Hepatocyte (in vitro differentiated cells): Measurements from ENCODE around the gene NR6A1. TPM values are rescaled to one million over a fixed set of nuclear protein-coding genes. Genes with fewer than 3 reads are reported as not detected.

Source experiments
- DNase-seq: peaks from one replicate; pipeline ENCODE4 v3.0.0-alpha.2; 2016; ENCODE audit warnings: low spot score
- H2AFZ ChIP-seq: fragments of 200-600 bp; sonication (generic); 2 replicates; pipeline ENCODE4 v1.6.0; 2016; ENCODE audit warnings: antibody characterized with exemption, mild to moderate bottlenecking
- H3K27ac ChIP-seq: fragments of 200-600 bp; sonication (generic); 2 replicates; pipeline ENCODE4 v1.5.1; 2016; ENCODE audit warnings: mild to moderate bottlenecking
- H3K27me3 ChIP-seq: fragments of 200-600 bp; sonication (generic); 2 replicates; pipeline ENCODE4 v1.6.1; 2016
- H3K36me3 ChIP-seq: fragments of 200-600 bp; sonication (generic); replicated peaks from 2 replicates; pipeline ENCODE4 v1.5.1; 2016; ENCODE audit warnings: low read depth; ENCODE audit not compliant: insufficient read depth
- H3K4me1 ChIP-seq: fragments of 200-600 bp; sonication (generic); 2 replicates; pipeline ENCODE4 v1.5.1; 2016; ENCODE audit warnings: mild to moderate bottlenecking, moderate library complexity; ENCODE audit not compliant: insufficient read depth
- H3K4me2 ChIP-seq: fragments of 200-600 bp; sonication (generic); 2 replicates; pipeline ENCODE4 v1.6.0; 2016
- H3K4me3 ChIP-seq: fragments of 200-600 bp; sonication (generic); 2 replicates; pipeline ENCODE4 v1.5.1; 2016; ENCODE audit warnings: mild to moderate bottlenecking
- H3K79me2 ChIP-seq: fragments of 200-600 bp; sonication (generic); 2 replicates; pipeline ENCODE4 v1.6.0; 2017; ENCODE audit warnings: mild to moderate bottlenecking
- H3K9me2 ChIP-seq: fragments of 200-600 bp; sonication (generic); replicated peaks from 2 replicates; pipeline ENCODE4 v1.6.0; 2017; ENCODE audit warnings: mild to moderate bottlenecking; ENCODE audit not compliant: insufficient read depth
- H3K9me3 ChIP-seq: fragments of 200-600 bp; sonication (generic); 2 replicates; pipeline ENCODE4 v1.5.1; 2016; ENCODE audit warnings: low read depth, mild to moderate bottlenecking
- H4K20me1 ChIP-seq: fragments of 200-600 bp; sonication (generic); 2 replicates; pipeline ENCODE4 v1.6.0; 2016; ENCODE audit warnings: mild to moderate bottlenecking; ENCODE audit not compliant: insufficient read depth, poor library complexity, severe bottlenecking
- CTCF ChIP-seq: fragments of 200-600 bp; sonication (generic); IDR thresholded peaks from 2 replicates; pipeline ENCODE4 v1.5.1; 2016; ENCODE audit warnings: antibody characterized with exemption, mild to moderate bottlenecking; ENCODE audit not compliant: poor library complexity
- EZH2 ChIP-seq: fragments of 200-600 bp; sonication (generic); IDR thresholded peaks from 2 replicates; pipeline ENCODE4 v1.6.1; 2016; ENCODE audit warnings: antibody characterized with exemption, mild to moderate bottlenecking, borderline replicate concordance
- EZH2phosphoT487 ChIP-seq: fragments of 200-600 bp; sonication (generic); IDR thresholded peaks from one replicate; pipeline ENCODE4 v1.6.1; 2018; ENCODE audit warnings: antibody characterized with exemption, mild to moderate bottlenecking, low read depth, moderate library complexity; ENCODE audit not compliant: unreplicated experiment, severe bottlenecking
- WGBS: methylation state at CpG from one replicate; pipeline ENCODE4 v1.1.6; 2016; ENCODE audit warnings: low lambda C conversion rate; ENCODE audit errors: missing lambda C conversion rate; 5-methylcytosine and 5-hydroxymethylcytosine counted together
- polyA plus RNA-seq: library from polyadenylated mRNA; unstranded; fragments of >200 nt; fragmentation: Nextera tagmentation; extraction: Ambion mirVana; gene quantifications from 2 replicates; pipeline ENCODE4 v1.2.1, GENCODE V29; 2016
- total RNA-seq: library from RNA; depleted of rRNA; stranded (reverse); fragments of >200 nt; gene quantifications from 2 replicates; pipeline ENCODE4 v1.2.3, GENCODE V29; 2014

NR6A1 gene
- total and polyA plus RNA-seq, 2 experiments from 2014 or later: 1.2 to 4.0 TPM

- Histone ChIP-seq H3K9me3 (no peaks in the 10 kb centered on the region), H2AFZ (no peak overlapping the region), H3K9me2 (no peaks in the 10 kb centered on the region), H3K27me3 (no peaks in the 10 kb centered on the region), H3K4me1 (no peaks in the 10 kb centered on the region), H3K27ac (no peak overlapping the region), H3K79me2 (peaks cover 2% of the 10 kb centered on the region), H3K36me3 (no peaks in the 10 kb centered on the region), H3K4me2 (no peak overlapping the region), H3K4me3 (no peak overlapping the region), H4K20me1 (no peaks in the 10 kb centered on the region)
- no peak for TF ChIP-seq EZH2
- TF ChIP-seq CTCF: no peak
- no peak for TF ChIP-seq EZH2phosphoT487
- DNase-seq: no peak
- 83% methylated on average over 11 of the region's 11 CpGs for WGBS
Measured at GRCh38 chr9:124621371-124622328, 149.5 kb downstream of the NR6A1 start.

DNA sequence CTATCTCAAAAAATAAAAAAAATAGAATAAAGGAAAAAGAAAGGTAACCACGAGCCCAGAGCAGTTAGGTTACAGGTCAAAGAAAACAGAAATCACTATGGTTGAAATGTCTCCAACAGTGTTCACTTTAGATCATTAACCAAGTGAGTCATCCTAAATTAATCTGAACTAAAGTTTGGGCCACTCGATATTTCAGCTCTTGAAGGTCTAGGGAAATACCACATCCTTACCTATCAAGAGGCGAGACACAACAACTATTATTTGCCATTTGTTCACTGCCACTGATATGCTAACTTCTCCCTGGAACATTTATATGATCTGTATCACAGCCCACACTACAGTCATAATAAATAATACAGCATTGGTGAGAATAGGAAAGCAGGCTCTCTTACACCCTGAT, 152.6 kb downstream of the NR6A1 start:
- Histone ChIP-seq H3K27ac (no peak overlapping the region), H3K4me2 (no peak overlapping the region)

GRCh38 chr9:124617477-124618141, 153.5 kb downstream of the NR6A1 start:
- H4K20me1 ChIP-seq: no peaks in the 10 kb centered on the region
- H3K9me3 ChIP-seq: no peaks in the 10 kb centered on the region
- H2AFZ ChIP-seq: no peak overlapping the region
- no peak overlapping the region for H3K4me3 ChIP-seq
- no peaks in the 10 kb centered on the region for H3K4me1 ChIP-seq
- 12% methylated on average over 3 of the region's 3 CpGs for WGBS
- no peaks in the 10 kb centered on the region for H3K9me2 ChIP-seq
- H3K4me2 ChIP-seq: no peak overlapping the region
- H3K27ac ChIP-seq: no peak overlapping the region
- H3K79me2 ChIP-seq: no peaks in the 10 kb centered on the region
- TF ChIP-seq EZH2: no peak
- peak; percentile 95 for TF ChIP-seq CTCF
- H3K27me3 ChIP-seq: no peaks in the 10 kb centered on the region
- no peaks in the 10 kb centered on the region for H3K36me3 ChIP-seq
- peak; percentile 83 for DNase-seq

More for the DNA sequence above, 152.6 kb downstream of the NR6A1 start:
- H4K20me1 ChIP-seq: no peaks in the 10 kb centered on the region
- no peak for TF ChIP-seq EZH2
- TF ChIP-seq EZH2phosphoT487: no peak
- no peak for TF ChIP-seq CTCF
- H3K9me2 ChIP-seq: no peaks in the 10 kb centered on the region
- DNase-seq: no peak
- H2AFZ ChIP-seq: no peak overlapping the region
- H3K36me3 ChIP-seq: no peaks in the 10 kb centered on the region
- no peaks in the 10 kb centered on the region for H3K27me3 ChIP-seq
- H3K9me3 ChIP-seq: no peaks in the 10 kb centered on the region
- WGBS: 67% methylated on average over 3 of the region's 3 CpGs
- H3K4me3 ChIP-seq: no peak overlapping the region
- no peaks in the 10 kb centered on the region for H3K79me2 ChIP-seq
- H3K4me1 ChIP-seq: no peaks in the 10 kb centered on the region
